ENCODE results near the gene ASB2. TPM values are rescaled to one million over a fixed set of nuclear protein-coding genes. Genes with fewer than 3 reads are reported as not detected.

The ASB2 gene
- total RNA-seq, 1 experiment from 2014 or later: not detected

DNA sequence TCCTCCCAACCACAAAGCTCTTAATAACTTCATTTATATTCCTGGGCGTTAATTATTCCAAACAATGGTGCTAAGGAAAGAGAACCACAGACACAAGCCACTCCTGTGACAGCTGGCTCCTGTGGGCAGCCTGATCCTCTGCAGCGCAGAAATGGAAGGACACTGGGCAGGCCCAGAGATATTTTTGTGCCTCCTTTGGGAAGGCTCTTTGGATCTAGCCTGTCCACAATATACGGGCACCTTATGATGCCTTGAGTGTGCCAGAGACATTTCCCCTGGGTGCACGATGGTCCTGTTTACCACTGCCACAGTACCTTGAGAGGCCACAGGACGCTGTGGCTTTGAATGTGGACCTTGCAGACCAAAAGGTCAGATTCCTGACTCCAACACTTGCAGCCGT, 2.1 kb downstream of the ASB2 start (continued):
- TF ChIP-seq, protein P1, sequence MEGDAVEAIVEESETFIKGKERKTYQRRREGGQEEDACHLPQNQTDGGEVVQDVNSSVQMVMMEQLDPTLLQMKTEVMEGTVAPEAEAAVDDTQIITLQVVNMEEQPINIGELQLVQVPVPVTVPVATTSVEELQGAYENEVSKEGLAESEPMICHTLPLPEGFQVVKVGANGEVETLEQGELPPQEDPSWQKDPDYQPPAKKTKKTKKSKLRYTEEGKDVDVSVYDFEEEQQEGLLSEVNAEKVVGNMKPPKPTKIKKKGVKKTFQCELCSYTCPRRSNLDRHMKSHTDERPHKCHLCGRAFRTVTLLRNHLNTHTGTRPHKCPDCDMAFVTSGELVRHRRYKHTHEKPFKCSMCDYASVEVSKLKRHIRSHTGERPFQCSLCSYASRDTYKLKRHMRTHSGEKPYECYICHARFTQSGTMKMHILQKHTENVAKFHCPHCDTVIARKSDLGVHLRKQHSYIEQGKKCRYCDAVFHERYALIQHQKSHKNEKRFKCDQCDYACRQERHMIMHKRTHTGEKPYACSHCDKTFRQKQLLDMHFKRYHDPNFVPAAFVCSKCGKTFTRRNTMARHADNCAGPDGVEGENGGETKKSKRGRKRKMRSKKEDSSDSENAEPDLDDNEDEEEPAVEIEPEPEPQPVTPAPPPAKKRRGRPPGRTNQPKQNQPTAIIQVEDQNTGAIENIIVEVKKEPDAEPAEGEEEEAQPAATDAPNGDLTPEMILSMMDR (IDR thresholded peaks at IDR 0.05 in 2 of 3, conservative IDR thresholded peaks at IDR 0.05 in 1 of 3; ENCODE audit: borderline replicate concordance in 1 of 3, insufficient read depth in 1 of 3, low read depth in 2 of 3, low read length in 2 of 3): no peak
- TF ChIP-seq YY1 (IDR thresholded peaks at IDR 0.05; ENCODE audit: extremely low read depth, insufficient replicate concordance, low read depth, low read length): no peak

DNA sequence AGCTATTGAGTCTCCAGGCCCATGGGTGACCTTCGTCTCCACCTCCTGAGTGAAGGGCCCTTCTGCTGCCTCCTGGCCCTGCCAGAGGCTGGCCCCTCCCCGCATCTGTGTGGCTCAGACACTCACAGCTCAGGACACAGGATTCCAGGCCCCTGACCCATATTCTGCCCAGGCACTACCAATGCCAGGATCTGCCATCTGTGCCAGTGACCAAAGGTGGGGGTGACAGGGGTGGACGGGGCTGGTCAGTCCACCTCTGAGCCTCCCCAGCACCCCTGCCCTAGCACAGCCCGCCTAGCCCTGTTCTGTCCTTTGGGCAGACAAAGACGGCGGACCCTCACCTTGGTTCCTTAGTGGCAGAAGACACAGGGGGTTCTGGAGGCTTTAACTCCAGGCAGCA, 2.8 kb downstream of the ASB2 start:
- Histone ChIP-seq H3K4me1 (ENCODE audit: control insufficient read depth in 1 of 2, insufficient read depth in 2 of 2, low read length in 2 of 2) (peaks cover 0 to 7% of the 10 kb centered on the region in 2 experiments; a peak in 2 of 4 replicates), H3K9ac (ENCODE audit: low read length) (no peak overlapping the region), H3K36me3 (ENCODE audit: control insufficient read depth in 1 of 2, insufficient read depth in 2 of 2, low read length in 2 of 2) (no peaks in the 10 kb centered on the region), H3K9me3 (ENCODE audit: control insufficient read depth in 1 of 2, insufficient read depth in 1 of 2, low read depth in 1 of 2, low read length in 2 of 2) (no peaks in the 10 kb centered on the region), H3K79me2 (ENCODE audit: insufficient read depth, low read length) (no peaks in the 10 kb centered on the region), H2AFZ (ENCODE audit: low read depth, low read length, poor library complexity, severe bottlenecking) (no peak overlapping the region), H4K20me1 (ENCODE audit: insufficient read depth) (no peaks in the 10 kb centered on the region), H3K27ac (ENCODE audit: low read depth, low read length) (no peak overlapping the region), H3K4me2 (ENCODE audit: low read length) (no peak overlapping the region), H3K27me3 (ENCODE audit: insufficient read depth, low read length) (no peaks in the 10 kb centered on the region), H3K9me2 (ENCODE audit: insufficient read depth) (no peaks in the 10 kb centered on the region), H3K4me3 (replicated peaks in 1 of 2; ENCODE audit: low read depth in 1 of 2, low read length in 2 of 2) (no peak overlapping the region)
- ATAC-seq: no peak
- no TSS peak for BruUV-seq (replicated peaks)
- ChIA-PET RAD21 (ENCODE audit: low non-redundant PET in 1 of 2, low total read pairs in 2 of 2, uncharacterized antibody in 2 of 2, unreplicated experiment in 2 of 2) (no interaction called here), POLR2A (interaction anchor here (1.4 kb wide), 1 partner anchor 11 kb away, joined by 3 read pairs; no protein-coding TSS in a partner anchor), CTCF (interaction anchor here (1.9 to 8.7 kb wide), 2 partner anchors 34 kb away, joined by 7 to 120 read pairs; no protein-coding TSS in a partner anchor)
- no peak for DNase-seq (ENCODE audit: low read depth, low spot score)
- TF ChIP-seq JUND (IDR thresholded peaks at IDR 0.05): no peak
- no peak for TF ChIP-seq TCF7L2 (IDR thresholded peaks at IDR 0.05; ENCODE audit: borderline replicate concordance, extremely low read depth, insufficient read depth, insufficient read length)
- TF ChIP-seq SRF (IDR thresholded peaks at IDR 0.05; ENCODE audit: low read depth): no peak
- no peak for TF ChIP-seq RAD21 (IDR thresholded peaks at IDR 0.05; ENCODE audit: low read depth)
- TF ChIP-seq ZNF274 (IDR thresholded peaks at IDR 0.05; ENCODE audit: low read depth, low read length): no peak
- TF ChIP-seq ELF1 (IDR thresholded peaks at IDR 0.05; ENCODE audit: borderline replicate concordance, low read depth): no peak
- TF ChIP-seq YY1 (IDR thresholded peaks at IDR 0.05; ENCODE audit: extremely low read depth, insufficient replicate concordance, low read depth, low read length): no peak
- TF ChIP-seq FOSL1 (IDR thresholded peaks at IDR 0.05; ENCODE audit: low read depth): no peak
- no peak for TF ChIP-seq SP1 (IDR thresholded peaks at IDR 0.05; ENCODE audit: low read depth)
- no peak for TF ChIP-seq POLR2AphosphoS5 (IDR thresholded peaks at IDR 0.05; ENCODE audit: low read depth, low read length)
- no peak for TF ChIP-seq EZH2phosphoT487 (IDR thresholded peaks at IDR 0.05; ENCODE audit: borderline replicate concordance)
- no peak for TF ChIP-seq POLR2A (IDR thresholded peaks at IDR 0.05; ENCODE audit: borderline replicate concordance, extremely low read depth, insufficient read depth, insufficient read length)
- TF ChIP-seq, protein P2, sequence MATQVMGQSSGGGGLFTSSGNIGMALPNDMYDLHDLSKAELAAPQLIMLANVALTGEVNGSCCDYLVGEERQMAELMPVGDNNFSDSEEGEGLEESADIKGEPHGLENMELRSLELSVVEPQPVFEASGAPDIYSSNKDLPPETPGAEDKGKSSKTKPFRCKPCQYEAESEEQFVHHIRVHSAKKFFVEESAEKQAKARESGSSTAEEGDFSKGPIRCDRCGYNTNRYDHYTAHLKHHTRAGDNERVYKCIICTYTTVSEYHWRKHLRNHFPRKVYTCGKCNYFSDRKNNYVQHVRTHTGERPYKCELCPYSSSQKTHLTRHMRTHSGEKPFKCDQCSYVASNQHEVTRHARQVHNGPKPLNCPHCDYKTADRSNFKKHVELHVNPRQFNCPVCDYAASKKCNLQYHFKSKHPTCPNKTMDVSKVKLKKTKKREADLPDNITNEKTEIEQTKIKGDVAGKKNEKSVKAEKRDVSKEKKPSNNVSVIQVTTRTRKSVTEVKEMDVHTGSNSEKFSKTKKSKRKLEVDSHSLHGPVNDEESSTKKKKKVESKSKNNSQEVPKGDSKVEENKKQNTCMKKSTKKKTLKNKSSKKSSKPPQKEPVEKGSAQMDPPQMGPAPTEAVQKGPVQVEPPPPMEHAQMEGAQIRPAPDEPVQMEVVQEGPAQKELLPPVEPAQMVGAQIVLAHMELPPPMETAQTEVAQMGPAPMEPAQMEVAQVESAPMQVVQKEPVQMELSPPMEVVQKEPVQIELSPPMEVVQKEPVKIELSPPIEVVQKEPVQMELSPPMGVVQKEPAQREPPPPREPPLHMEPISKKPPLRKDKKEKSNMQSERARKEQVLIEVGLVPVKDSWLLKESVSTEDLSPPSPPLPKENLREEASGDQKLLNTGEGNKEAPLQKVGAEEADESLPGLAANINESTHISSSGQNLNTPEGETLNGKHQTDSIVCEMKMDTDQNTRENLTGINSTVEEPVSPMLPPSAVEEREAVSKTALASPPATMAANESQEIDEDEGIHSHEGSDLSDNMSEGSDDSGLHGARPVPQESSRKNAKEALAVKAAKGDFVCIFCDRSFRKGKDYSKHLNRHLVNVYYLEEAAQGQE (IDR thresholded peaks at IDR 0.05; ENCODE audit: low read depth): no peak
- no peak for TF ChIP-seq EZH2 (IDR thresholded peaks at IDR 0.05)
- intact Hi-C loops (cut with micrococcal nuclease): no loop called here

Measured in HCT116 (cell line).